Spleen (tissue), 11 donors: Measurements from ENCODE around the gene HSBP1L1. TPM values are rescaled to one million over a fixed set of nuclear protein-coding genes. Genes with fewer than 3 reads are reported as not detected.
"Not testable (repeated sequence)": the region's sequence is repeated elsewhere in the genome, so short reads cannot be mapped to it uniquely, and the experiment has no call there.

Source experiments
- DNase-seq: peaks from one replicate; pipeline ENCODE4 v3.0.0-alpha.2; 2020
- H3K27ac ChIP-seq, 8 donors: fragments of 200-600 bp; sonication (generic) in 7 of 8; 1 replicate in 4 of 8; 2 replicates in 4 of 8; pipeline versions ENCODE4 v1.5.0 to v1.8.0; 2016 to 2021; ENCODE audit warnings: inconsistent platforms in 4 of 8, mild to moderate bottlenecking in 4 of 8, moderate library complexity in 1 of 8
- H3K27me3 ChIP-seq, 7 donors: fragments of 200-600 bp; sonication (generic) in 6 of 7; replicated peaks in 1 of 7; 1 replicate in 4 of 7; 2 replicates in 3 of 7; pipeline versions ENCODE4 v1.5.0 to v1.8.0; 2016 to 2021; ENCODE audit warnings: inconsistent platforms in 3 of 7, mild to moderate bottlenecking in 1 of 7
- H3K36me3 ChIP-seq, 6 donors: fragments of 200-600 bp; sonication (generic) in 5 of 6; 1 replicate in 4 of 6; 2 replicates in 2 of 6; pipeline versions ENCODE4 v1.5.0 to v1.8.0; 2016 to 2021; ENCODE audit warnings: inconsistent platforms in 2 of 6
- H3K4me1 ChIP-seq, 6 donors: fragments of 200-600 bp; sonication (generic) in 5 of 6; 1 replicate in 3 of 6; 2 replicates in 3 of 6; pipeline versions ENCODE4 v1.5.0 to v1.8.0; 2016 to 2021; ENCODE audit warnings: inconsistent platforms in 3 of 6
- H3K4me3 ChIP-seq, 8 donors: fragments of 200-600 bp; sonication (generic) in 7 of 8; 1 replicate in 4 of 8; 2 replicates in 4 of 8; pipeline versions ENCODE4 v1.5.0 to v1.8.0; 2016 to 2021; ENCODE audit warnings: inconsistent platforms in 4 of 8, mild to moderate bottlenecking in 4 of 8, moderate library complexity in 2 of 8
- H3K9me3 ChIP-seq, 8 donors: fragments of 200-600 bp; sonication (generic) in 7 of 8; 1 replicate in 4 of 8; 2 replicates in 4 of 8; pipeline versions ENCODE4 v1.5.0 to v1.8.0; 2016 to 2021; ENCODE audit warnings: inconsistent platforms in 4 of 8
- POLR2A ChIP-seq, 3 donors: fragments of 450-650 bp; IDR thresholded peaks; one replicate each; pipeline ENCODE4 v1.5.1; 2017; ENCODE audit warnings: antibody characterized with exemption in 3 of 3, mild to moderate bottlenecking in 1 of 3
- POLR2AphosphoS5 ChIP-seq, 3 donors: sonication (generic); formaldehyde crosslinking; IDR thresholded peaks; one replicate each; pipeline ENCODE4 v1.5.1; 2017; ENCODE audit warnings: antibody characterized with exemption in 3 of 3
- WGBS, 5 donors: extraction: QIAGEN DNeasy Blood & Tissue Kit in 3 of 5; methylation state at CpG; one replicate each; pipeline versions ENCODE4 v1.1.5 to v1.1.7; 2013 to 2018; 5-methylcytosine and 5-hydroxymethylcytosine counted together
- intact Hi-C: fragments of 100-400 bp; cut with DNase I; formaldehyde crosslinking; loops from one replicate; pipeline ENCODE4 v1.15.0; 2023; ENCODE audit warnings: low total_unique reads
- polyA plus RNA-seq, 3 donors: library from polyadenylated mRNA; stranded (reverse); fragments of 200-250 nt; gene quantifications; one replicate each; pipeline ENCODE4 v1.2.1, GENCODE V29; 2013
- total RNA-seq, 7 donors: library from RNA; depleted of rRNA in 3 of 7; stranded (reverse); fragments of >200 nt in 3 of 7; fragmentation: NEBNext Ultra II Directional in 4 of 7; extraction: Animal tissue kit (Norgen Biotek cat#: 25700) in 4 of 7; gene quantifications; one replicate each; pipeline versions ENCODE4 v1.1.0 to v1.2.1, GENCODE V29; 2016 to 2021
- TF ChIP-seq, protein P1 (sequence below), 11 experiments: fragments of 200-600 bp in 7 of 11; fragments of 450-650 bp in 4 of 11; sonication (generic) in 4 of 11; IDR thresholded peaks in 8 of 11; conservative IDR thresholded peaks in 3 of 11; 1 replicate in 7 of 11; 2 replicates in 4 of 11; pipeline versions ENCODE4 v1.4.0 to v1.8.0; 2016 to 2021; ENCODE audit warnings: antibody characterized with exemption in 11 of 11, inconsistent platforms in 4 of 11, mild to moderate bottlenecking in 1 of 11
- donor health status: healthy with polysubstance abuse.
- donor health status: DM: no; HTN: no; CAD: no; lungs with moderate emphysema.
- donor health status: DM: no; HTN: no; CAD: no.
- donor health status: Bipolar disorder and iron deficiency.
- donor health status: healthy.
- donor health status: DM: no; HTN: no; CAD: no.
- donor health status: DM: yes; HTN: yes; CAD: no.

Gene HSBP1L1
- total and polyA plus RNA-seq, 10 donors: 10.0 to 36.4 (median 18.8) TPM

DNA sequence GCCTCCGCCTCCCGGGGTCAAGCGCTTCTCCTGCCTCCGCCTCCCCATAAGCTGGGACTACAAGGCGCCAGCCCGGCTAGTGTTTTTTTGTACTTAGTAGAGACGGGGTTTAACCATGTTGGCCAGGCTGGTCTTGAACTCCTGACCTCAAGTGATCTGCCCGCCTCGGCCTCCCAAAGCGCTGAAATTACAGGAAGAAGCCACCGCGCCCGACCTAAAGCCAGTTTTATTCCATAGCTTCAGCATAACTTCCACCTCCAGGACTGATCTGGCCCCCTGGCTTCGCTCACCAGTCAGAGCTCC is 24.7 kb downstream of the HSBP1L1 start:
- H3K27me3 ChIP-seq: no peaks in the 10 kb centered on the region
- peak; percentile 81 for DNase-seq
- intact Hi-C loops: no loop called here
- WGBS, 5 donors: 46 to 69% (median 55%) methylated on average over 14 of the region's 14 CpGs
- H3K4me1 ChIP-seq: peaks cover 21 to 48% (median 39%) of the 10 kb centered on the region in 6 donors
- peak overlapping the region; percentile 81 to 96 (median 90) for H3K4me3 ChIP-seq
- peak overlapping the region; percentile 92 to 99 (median 96) for H3K27ac ChIP-seq
- TF ChIP-seq POLR2AphosphoS5 (IDR thresholded peaks at IDR 0.05): no peak
- TF ChIP-seq, protein P1, sequence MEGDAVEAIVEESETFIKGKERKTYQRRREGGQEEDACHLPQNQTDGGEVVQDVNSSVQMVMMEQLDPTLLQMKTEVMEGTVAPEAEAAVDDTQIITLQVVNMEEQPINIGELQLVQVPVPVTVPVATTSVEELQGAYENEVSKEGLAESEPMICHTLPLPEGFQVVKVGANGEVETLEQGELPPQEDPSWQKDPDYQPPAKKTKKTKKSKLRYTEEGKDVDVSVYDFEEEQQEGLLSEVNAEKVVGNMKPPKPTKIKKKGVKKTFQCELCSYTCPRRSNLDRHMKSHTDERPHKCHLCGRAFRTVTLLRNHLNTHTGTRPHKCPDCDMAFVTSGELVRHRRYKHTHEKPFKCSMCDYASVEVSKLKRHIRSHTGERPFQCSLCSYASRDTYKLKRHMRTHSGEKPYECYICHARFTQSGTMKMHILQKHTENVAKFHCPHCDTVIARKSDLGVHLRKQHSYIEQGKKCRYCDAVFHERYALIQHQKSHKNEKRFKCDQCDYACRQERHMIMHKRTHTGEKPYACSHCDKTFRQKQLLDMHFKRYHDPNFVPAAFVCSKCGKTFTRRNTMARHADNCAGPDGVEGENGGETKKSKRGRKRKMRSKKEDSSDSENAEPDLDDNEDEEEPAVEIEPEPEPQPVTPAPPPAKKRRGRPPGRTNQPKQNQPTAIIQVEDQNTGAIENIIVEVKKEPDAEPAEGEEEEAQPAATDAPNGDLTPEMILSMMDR (IDR thresholded peaks at IDR 0.05 in 8 of 11, conservative IDR thresholded peaks at IDR 0.05 in 3 of 11): no peak
- H3K36me3 ChIP-seq: peaks cover 0 to 24% (median 3%) of the 10 kb centered on the region in 6 donors
- no peaks in the 10 kb centered on the region for H3K9me3 ChIP-seq

DNA sequence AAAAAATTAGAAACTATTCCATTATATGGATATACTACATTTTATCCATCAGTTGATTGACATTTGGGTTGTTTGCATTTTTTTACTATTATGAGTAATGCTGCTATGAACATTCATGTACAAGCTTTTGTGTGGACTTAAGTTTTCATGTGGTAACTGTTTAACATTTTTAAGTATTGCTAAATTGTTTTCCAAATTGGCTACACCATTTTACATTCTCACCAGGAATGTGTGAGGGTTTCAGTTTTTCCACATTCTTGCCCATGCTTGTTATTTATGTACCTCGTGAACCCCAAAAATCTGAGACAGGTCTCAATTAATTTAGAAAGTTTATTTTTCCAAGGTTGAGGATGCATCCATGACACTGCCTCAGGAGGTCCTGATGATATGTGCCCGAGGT is 27.1 kb downstream of the HSBP1L1 start:
- 85 to 94% (median 86%) methylated on average over 2 of the region's 2 CpGs for WGBS, 5 donors
- no peak for DNase-seq
- no peaks in the 10 kb centered on the region for H3K27me3 ChIP-seq
- no peaks in the 10 kb centered on the region for H3K9me3 ChIP-seq
- intact Hi-C loops: loop anchor here (5.0 kb wide), 1 partner anchor 41 kb away; the partner anchor contains the start of gene RBFA
- H3K36me3 ChIP-seq: peaks cover 0 to under 1% (median 0%) of the 10 kb centered on the region in 6 donors
- H3K4me3 ChIP-seq: no peak overlapping the region
- TF ChIP-seq POLR2AphosphoS5 (IDR thresholded peaks at IDR 0.05) (no peak), POLR2A (IDR thresholded peaks at IDR 0.05) (no peak)
- TF ChIP-seq, protein P1 (IDR thresholded peaks at IDR 0.05 in 8 of 11, conservative IDR thresholded peaks at IDR 0.05 in 3 of 11): no peak
- H3K4me1 ChIP-seq: peaks cover 13 to 25% (median 20%) of the 10 kb centered on the region in 6 donors
- no peak overlapping the region for H3K27ac ChIP-seq

DNA sequence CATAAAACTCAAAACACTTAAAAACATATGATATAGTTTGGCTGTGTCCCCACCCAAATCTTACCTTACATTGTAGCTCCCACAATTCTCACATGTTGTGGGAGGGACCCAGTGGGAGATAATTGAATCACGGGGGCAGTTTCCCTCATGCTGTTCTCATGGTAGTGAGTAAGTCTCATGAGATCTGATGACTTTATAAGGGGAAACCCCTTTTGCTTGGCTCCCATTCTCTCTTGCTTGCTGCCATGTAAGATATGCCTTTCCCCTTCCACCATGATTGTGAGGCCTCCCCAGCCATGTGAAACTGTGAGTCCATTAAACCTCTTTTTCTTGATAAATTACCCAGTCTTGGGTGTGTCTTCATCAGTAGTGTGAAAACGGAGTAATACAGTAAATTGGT is 35.3 kb downstream of the HSBP1L1 start:
- H3K4me3 ChIP-seq, intact Hi-C loops, H3K36me3 ChIP-seq, H3K4me1 ChIP-seq, DNase-seq, H3K27me3 ChIP-seq, H3K27ac ChIP-seq: not testable (repeated sequence)
- WGBS, 5 donors: 74 to 92% (median 77%) methylated on average over 2 of the region's 2 CpGs
- H3K9me3 ChIP-seq: peaks cover 7 to 42% (median 27%) of the 10 kb centered on the region in 8 donors

DNA sequence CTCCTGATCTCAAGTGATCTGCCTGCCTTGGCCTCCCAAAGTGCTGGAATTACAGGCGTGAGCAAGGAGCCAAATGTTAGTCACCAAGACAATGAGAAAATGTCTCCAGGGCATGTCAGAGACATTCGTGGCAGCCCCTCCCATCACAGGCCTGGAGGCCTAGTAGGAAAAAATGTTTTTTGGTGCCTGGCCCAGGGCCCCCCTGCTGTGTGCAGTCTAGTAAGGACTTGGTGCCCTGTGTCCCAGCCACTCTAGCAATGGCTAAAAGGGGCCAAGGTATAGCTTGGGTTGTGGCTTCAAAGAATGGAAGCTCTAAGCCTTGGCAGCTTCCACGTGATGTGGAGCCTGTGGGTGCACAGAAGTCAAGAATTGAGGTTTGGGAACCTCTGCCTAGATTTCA is 36.4 kb downstream of the HSBP1L1 start:
- no peak for DNase-seq
- TF ChIP-seq POLR2AphosphoS5 (IDR thresholded peaks at IDR 0.05): no peak
- TF ChIP-seq, protein P1 (IDR thresholded peaks at IDR 0.05 in 8 of 11, conservative IDR thresholded peaks at IDR 0.05 in 3 of 11): no peak
- no peak for TF ChIP-seq POLR2A (IDR thresholded peaks at IDR 0.05)
- 75 to 93% (median 77%) methylated on average over 2 to 3 of the region's 3 CpGs for WGBS, 5 donors
- intact Hi-C loops: no loop called here
- no peaks in the 10 kb centered on the region for H3K4me1 ChIP-seq
- H3K4me3 ChIP-seq: no peak overlapping the region
- H3K27me3 ChIP-seq: no peaks in the 10 kb centered on the region
- H3K9me3 ChIP-seq: peaks cover 7 to 42% (median 29%) of the 10 kb centered on the region in 8 donors
- H3K36me3 ChIP-seq: no peaks in the 10 kb centered on the region
- H3K27ac ChIP-seq: no peak overlapping the region

DNA sequence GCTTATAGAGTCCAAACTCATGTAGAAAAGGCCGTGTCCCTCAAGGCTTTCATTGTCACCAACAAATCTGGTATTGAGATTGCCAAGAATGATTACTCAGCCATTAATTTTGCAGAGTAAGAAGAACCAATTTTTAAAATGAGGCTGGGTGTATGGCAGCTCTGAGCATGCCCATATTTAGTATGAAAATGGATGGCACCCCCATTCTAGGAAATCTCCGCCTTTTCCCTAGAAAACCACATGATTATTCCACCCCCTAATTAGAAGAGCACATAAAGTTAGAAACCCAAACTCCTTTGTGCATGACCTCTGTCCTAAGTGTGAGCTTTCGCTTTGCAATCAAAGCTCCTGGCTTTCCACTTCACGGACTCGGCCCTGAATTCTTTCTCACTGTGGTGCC is 38.0 kb downstream of the HSBP1L1 start:
- no peak for DNase-seq
- no peak for TF ChIP-seq POLR2A (IDR thresholded peaks at IDR 0.05)
- TF ChIP-seq POLR2AphosphoS5 (IDR thresholded peaks at IDR 0.05): no peak
- TF ChIP-seq, protein P1 (IDR thresholded peaks at IDR 0.05 in 8 of 11, conservative IDR thresholded peaks at IDR 0.05 in 3 of 11): no peak
- Histone ChIP-seq H3K27ac (no peak overlapping the region), H3K9me3 (peaks cover 7 to 55% (median 35%) of the 10 kb centered on the region in 8 donors), H3K4me3 (no peak overlapping the region), H3K4me1 (no peaks in the 10 kb centered on the region), H3K27me3 (no peaks in the 10 kb centered on the region), H3K36me3 (no peaks in the 10 kb centered on the region)
- intact Hi-C loops: no loop called here
- WGBS, 5 donors: 90 to 98% (median 94%) methylated on average over 5 of the region's 5 CpGs
